ENCODE measurements around the gene NCOA5.
"Not testable (repeated sequence)": the region's sequence is repeated elsewhere in the genome, so short reads cannot be mapped to it uniquely, and the experiment has no call there.

GRCh38 chr20:46091622-46092535 is 2.1 kb upstream of the NCOA5 start:
- not testable (repeated sequence) for TF ChIP-seq CTCF, POLR2A (IDR thresholded peaks at IDR 0.05)

Data from body of pancreas (tissue), 4 donors.